GM23338 (cell line): Measurements from ENCODE around the gene PAFAH2. TPM values are rescaled to one million over a fixed set of nuclear protein-coding genes. Genes with fewer than 3 reads are reported as not detected.

Experiments used
- EZH2 ChIP-seq: fragments of 200-600 bp; sonication (generic); IDR thresholded peaks from one replicate; pipeline ENCODE4 v1.8.0; 2017; ENCODE audit warnings: antibody characterized with exemption, mild to moderate bottlenecking, low read depth; ENCODE audit not compliant: unreplicated experiment
- EZH2phosphoT487 ChIP-seq: fragments of 200-600 bp; sonication (generic); IDR thresholded peaks from one replicate; pipeline ENCODE4 v1.8.1; 2018; ENCODE audit warnings: antibody characterized with exemption; ENCODE audit not compliant: unreplicated experiment
- JUNB ChIP-seq: IDR thresholded peaks from one replicate; pipeline ENCODE4 v1.6.1; 2016; ENCODE audit warnings: antibody characterized with exemption; ENCODE audit not compliant: unreplicated experiment
- POLR2AphosphoS5 ChIP-seq: IDR thresholded peaks from 2 replicates; pipeline ENCODE4 v1.6.1; 2016; ENCODE audit warnings: antibody characterized with exemption, low read depth
- STAT1 ChIP-seq: IDR thresholded peaks from one replicate; pipeline ENCODE4 v1.6.1; 2016; ENCODE audit warnings: antibody characterized with exemption; ENCODE audit not compliant: unreplicated experiment
- ZNF331 ChIP-seq: fragments of 250-450 bp; sonication (Bioruptor Pico); IDR thresholded peaks from 2 replicates; pipeline ENCODE4 v1.5.0; 2020; ENCODE audit warnings: low read depth, mild to moderate bottlenecking, moderate library complexity
- polyA plus RNA-seq: library from polyadenylated mRNA; unstranded; fragments of >200 nt; fragmentation: Nextera tagmentation; extraction: Ambion mirVana; gene quantifications from 2 replicates; pipeline ENCODE4 v1.2.1, GENCODE V29; 2016
- total RNA-seq: library from RNA; depleted of rRNA; stranded (reverse); fragments of >200 nt; shearing (Covaris generic); gene quantifications from 2 replicates; pipeline ENCODE4 v1.2.3, GENCODE V29; 2014
- TF ChIP-seq, protein P1 (sequence below): fragments of 250-450 bp; sonication (Bioruptor Pico); IDR thresholded peaks from 2 replicates; pipeline ENCODE4 v1.5.0; 2020; ENCODE audit warnings: mild to moderate bottlenecking, moderate library complexity
- TF ChIP-seq, protein P2 (sequence below), 2 experiments: fragments of 200-600 bp in 1 of 2; sonication (generic) in 1 of 2; conservative IDR thresholded peaks; 2 replicates each; pipeline versions ENCODE4 v1.5.1 to v1.6.1; 2016 to 2017; ENCODE audit warnings: antibody characterized with exemption in 2 of 2, low read depth in 2 of 2, mild to moderate bottlenecking in 2 of 2, moderate library complexity in 1 of 2

The PAFAH2 gene
- total and polyA plus RNA-seq, 2 experiments from 2014 or later = 5.7 to 10.3 TPM

- TF ChIP-seq, protein P1, sequence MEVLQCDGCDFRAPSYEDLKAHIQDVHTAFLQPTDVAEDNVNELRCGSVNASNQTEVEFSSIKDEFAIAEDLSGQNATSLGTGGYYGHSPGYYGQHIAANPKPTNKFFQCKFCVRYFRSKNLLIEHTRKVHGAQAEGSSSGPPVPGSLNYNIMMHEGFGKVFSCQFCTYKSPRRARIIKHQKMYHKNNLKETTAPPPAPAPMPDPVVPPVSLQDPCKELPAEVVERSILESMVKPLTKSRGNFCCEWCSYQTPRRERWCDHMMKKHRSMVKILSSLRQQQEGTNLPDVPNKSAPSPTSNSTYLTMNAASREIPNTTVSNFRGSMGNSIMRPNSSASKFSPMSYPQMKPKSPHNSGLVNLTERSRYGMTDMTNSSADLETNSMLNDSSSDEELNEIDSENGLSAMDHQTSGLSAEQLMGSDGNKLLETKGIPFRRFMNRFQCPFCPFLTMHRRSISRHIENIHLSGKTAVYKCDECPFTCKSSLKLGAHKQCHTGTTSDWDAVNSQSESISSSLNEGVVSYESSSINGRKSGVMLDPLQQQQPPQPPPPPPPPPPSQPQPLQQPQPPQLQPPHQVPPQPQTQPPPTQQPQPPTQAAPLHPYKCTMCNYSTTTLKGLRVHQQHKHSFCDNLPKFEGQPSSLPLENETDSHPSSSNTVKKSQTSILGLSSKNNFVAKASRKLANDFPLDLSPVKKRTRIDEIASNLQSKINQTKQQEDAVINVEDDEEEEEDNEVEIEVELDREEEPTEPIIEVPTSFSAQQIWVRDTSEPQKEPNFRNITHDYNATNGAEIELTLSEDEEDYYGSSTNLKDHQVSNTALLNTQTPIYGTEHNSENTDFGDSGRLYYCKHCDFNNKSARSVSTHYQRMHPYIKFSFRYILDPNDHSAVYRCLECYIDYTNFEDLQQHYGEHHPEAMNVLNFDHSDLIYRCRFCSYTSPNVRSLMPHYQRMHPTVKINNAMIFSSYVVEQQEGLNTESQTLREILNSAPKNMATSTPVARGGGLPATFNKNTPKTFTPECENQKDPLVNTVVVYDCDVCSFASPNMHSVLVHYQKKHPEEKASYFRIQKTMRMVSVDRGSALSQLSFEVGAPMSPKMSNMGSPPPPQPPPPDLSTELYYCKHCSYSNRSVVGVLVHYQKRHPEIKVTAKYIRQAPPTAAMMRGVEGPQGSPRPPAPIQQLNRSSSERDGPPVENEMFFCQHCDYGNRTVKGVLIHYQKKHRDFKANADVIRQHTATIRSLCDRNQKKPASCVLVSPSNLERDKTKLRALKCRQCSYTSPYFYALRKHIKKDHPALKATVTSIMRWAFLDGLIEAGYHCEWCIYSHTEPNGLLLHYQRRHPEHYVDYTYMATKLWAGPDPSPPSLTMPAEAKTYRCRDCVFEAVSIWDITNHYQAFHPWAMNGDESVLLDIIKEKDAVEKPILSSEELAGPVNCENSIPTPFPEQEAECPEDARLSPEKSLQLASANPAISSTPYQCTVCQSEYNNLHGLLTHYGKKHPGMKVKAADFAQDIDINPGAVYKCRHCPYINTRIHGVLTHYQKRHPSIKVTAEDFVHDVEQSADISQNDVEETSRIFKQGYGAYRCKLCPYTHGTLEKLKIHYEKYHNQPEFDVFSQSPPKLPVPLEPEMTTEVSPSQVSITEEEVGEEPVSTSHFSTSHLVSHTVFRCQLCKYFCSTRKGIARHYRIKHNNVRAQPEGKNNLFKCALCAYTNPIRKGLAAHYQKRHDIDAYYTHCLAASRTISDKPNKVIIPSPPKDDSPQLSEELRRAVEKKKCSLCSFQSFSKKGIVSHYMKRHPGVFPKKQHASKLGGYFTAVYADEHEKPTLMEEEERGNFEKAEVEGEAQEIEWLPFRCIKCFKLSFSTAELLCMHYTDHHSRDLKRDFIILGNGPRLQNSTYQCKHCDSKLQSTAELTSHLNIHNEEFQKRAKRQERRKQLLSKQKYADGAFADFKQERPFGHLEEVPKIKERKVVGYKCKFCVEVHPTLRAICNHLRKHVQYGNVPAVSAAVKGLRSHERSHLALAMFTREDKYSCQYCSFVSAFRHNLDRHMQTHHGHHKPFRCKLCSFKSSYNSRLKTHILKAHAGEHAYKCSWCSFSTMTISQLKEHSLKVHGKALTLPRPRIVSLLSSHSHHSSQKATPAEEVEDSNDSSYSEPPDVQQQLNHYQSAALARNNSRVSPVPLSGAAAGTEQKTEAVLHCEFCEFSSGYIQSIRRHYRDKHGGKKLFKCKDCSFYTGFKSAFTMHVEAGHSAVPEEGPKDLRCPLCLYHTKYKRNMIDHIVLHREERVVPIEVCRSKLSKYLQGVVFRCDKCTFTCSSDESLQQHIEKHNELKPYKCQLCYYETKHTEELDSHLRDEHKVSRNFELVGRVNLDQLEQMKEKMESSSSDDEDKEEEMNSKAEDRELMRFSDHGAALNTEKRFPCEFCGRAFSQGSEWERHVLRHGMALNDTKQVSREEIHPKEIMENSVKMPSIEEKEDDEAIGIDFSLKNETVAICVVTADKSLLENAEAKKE (CRISPR knock-in tag) = no peak
- TF ChIP-seq EZH2phosphoT487 (no peak), STAT1 (no peak), POLR2AphosphoS5 (no peak), ZNF331 (CRISPR knock-in tag) (no peak), EZH2 (no peak), JUNB (no peak)
- TF ChIP-seq, protein P2, sequence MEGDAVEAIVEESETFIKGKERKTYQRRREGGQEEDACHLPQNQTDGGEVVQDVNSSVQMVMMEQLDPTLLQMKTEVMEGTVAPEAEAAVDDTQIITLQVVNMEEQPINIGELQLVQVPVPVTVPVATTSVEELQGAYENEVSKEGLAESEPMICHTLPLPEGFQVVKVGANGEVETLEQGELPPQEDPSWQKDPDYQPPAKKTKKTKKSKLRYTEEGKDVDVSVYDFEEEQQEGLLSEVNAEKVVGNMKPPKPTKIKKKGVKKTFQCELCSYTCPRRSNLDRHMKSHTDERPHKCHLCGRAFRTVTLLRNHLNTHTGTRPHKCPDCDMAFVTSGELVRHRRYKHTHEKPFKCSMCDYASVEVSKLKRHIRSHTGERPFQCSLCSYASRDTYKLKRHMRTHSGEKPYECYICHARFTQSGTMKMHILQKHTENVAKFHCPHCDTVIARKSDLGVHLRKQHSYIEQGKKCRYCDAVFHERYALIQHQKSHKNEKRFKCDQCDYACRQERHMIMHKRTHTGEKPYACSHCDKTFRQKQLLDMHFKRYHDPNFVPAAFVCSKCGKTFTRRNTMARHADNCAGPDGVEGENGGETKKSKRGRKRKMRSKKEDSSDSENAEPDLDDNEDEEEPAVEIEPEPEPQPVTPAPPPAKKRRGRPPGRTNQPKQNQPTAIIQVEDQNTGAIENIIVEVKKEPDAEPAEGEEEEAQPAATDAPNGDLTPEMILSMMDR (conservative IDR thresholded peaks at IDR 0.05; ENCODE audit: low read depth in 2 of 2) = no peak
These were observed 39.0 kb upstream of the PAFAH2 start (continued) for GRCh38 chr1:26036756-26037281.
